H9 (cell line): Measurements from ENCODE around the gene WIZ. TPM values are rescaled to one million over a fixed set of nuclear protein-coding genes. Genes with fewer than 3 reads are reported as not detected.

Experiments used
- DNase-seq: peaks from one replicate; pipeline ENCODE4 v3.0.0-alpha.2; 2017
- H2AFZ ChIP-seq: one replicate; pipeline ENCODE4 v1.6.1; 2013; ENCODE audit warnings: mild to moderate bottlenecking, low read length, control low read depth, moderate library complexity
- H2AK5ac ChIP-seq: 2 replicates; pipeline ENCODE4 v1.6.1; 2013; ENCODE audit warnings: low read length, control low read depth, mixed read lengths; ENCODE audit not compliant: insufficient read length
- H2BK120ac ChIP-seq: one replicate; pipeline ENCODE4 v1.6.1; 2013; ENCODE audit warnings: low read depth, mild to moderate bottlenecking, low read length, control low read depth, inconsistent platforms; ENCODE audit not compliant: poor library complexity, severe bottlenecking
- H2BK12ac ChIP-seq: 2 replicates; pipeline ENCODE4 v1.6.1; 2013; ENCODE audit warnings: low read length, control low read depth, mixed read lengths, low read depth; ENCODE audit not compliant: insufficient read length
- H2BK15ac ChIP-seq: 2 replicates; pipeline ENCODE4 v1.6.1; 2013; ENCODE audit warnings: low read depth, low read length, control low read depth
- H2BK20ac ChIP-seq: one replicate; pipeline ENCODE4 v1.6.1; 2013; ENCODE audit warnings: low read depth, mild to moderate bottlenecking, low read length, control low read depth, inconsistent platforms; ENCODE audit not compliant: poor library complexity, severe bottlenecking
- H2BK5ac ChIP-seq: 2 replicates; pipeline ENCODE4 v1.6.1; 2013; ENCODE audit warnings: low read length, control low read depth, mixed read lengths; ENCODE audit not compliant: insufficient read length
- H3K14ac ChIP-seq: 2 replicates; pipeline ENCODE4 v1.6.1; 2013; ENCODE audit warnings: low read length, control low read depth; ENCODE audit not compliant: insufficient read depth
- H3K18ac ChIP-seq: 2 replicates; pipeline ENCODE4 v1.6.1; 2013; ENCODE audit warnings: low read depth, mild to moderate bottlenecking, mixed read lengths, low read length, control low read depth; ENCODE audit not compliant: insufficient read length
- H3K23ac ChIP-seq: 2 replicates; pipeline ENCODE4 v1.6.1; 2013; ENCODE audit warnings: low read length, control low read depth, mixed read lengths, low read depth; ENCODE audit not compliant: insufficient read length
- H3K23me2 ChIP-seq: 2 replicates; pipeline ENCODE4 v1.6.1; 2013; ENCODE audit warnings: low read depth, mild to moderate bottlenecking, mixed read lengths, low read length, control low read depth; ENCODE audit not compliant: insufficient read length, poor library complexity, severe bottlenecking
- H3K27ac ChIP-seq: 2 replicates; pipeline ENCODE4 v1.5.1; 2013; ENCODE audit warnings: low read length, control low read depth, mixed read lengths, low read depth; ENCODE audit not compliant: insufficient read length
- H3K27me3 ChIP-seq: 2 replicates; pipeline ENCODE4 v1.6.1; 2013; ENCODE audit warnings: low read length, control low read depth, inconsistent platforms; ENCODE audit not compliant: insufficient read depth
- H3K4ac ChIP-seq: 2 replicates; pipeline ENCODE4 v1.6.1; 2013; ENCODE audit warnings: low read depth, mild to moderate bottlenecking, control low read depth, inconsistent platforms, low read length, moderate library complexity
- H3K4me1 ChIP-seq: 2 replicates; pipeline ENCODE4 v1.6.1; 2013; ENCODE audit warnings: low read length, control low read depth, inconsistent platforms; ENCODE audit not compliant: insufficient read depth
- H3K4me2 ChIP-seq: 2 replicates; pipeline ENCODE4 v1.6.1; 2013; ENCODE audit warnings: low read length, control low read depth, mixed read lengths; ENCODE audit not compliant: insufficient read length, insufficient read depth
- H3K56ac ChIP-seq: 2 replicates; pipeline ENCODE4 v1.6.1; 2013; ENCODE audit warnings: low read depth, mild to moderate bottlenecking, mixed read lengths, low read length, control low read depth; ENCODE audit not compliant: insufficient read length
- H3K79me1 ChIP-seq: 2 replicates; pipeline ENCODE4 v1.6.1; 2013; ENCODE audit warnings: low read depth, mild to moderate bottlenecking, moderate library complexity, low read length, control low read depth, inconsistent platforms; ENCODE audit not compliant: insufficient read depth, poor library complexity, severe bottlenecking
- H3K79me2 ChIP-seq: 2 replicates; pipeline ENCODE4 v1.6.1; 2013; ENCODE audit warnings: low read length, control low read depth, inconsistent platforms; ENCODE audit not compliant: insufficient read depth
- H3K9ac ChIP-seq: 2 replicates; pipeline ENCODE4 v1.6.1; 2013; ENCODE audit warnings: low read length, control low read depth, mixed read lengths; ENCODE audit not compliant: insufficient read length; ENCODE audit errors: extremely low read depth
- H3K9me3 ChIP-seq: one replicate; pipeline ENCODE4 v1.6.1; 2013; ENCODE audit warnings: low read depth, low read length, inconsistent platforms; ENCODE audit not compliant: control insufficient read depth
- H3T11ph ChIP-seq: one replicate; pipeline ENCODE4 v1.6.1; 2013; ENCODE audit warnings: mild to moderate bottlenecking, low read length, control low read depth, inconsistent platforms
- H4K20me1 ChIP-seq: one replicate; pipeline ENCODE4 v1.6.1; 2013; ENCODE audit not compliant: control insufficient read depth, insufficient read length, insufficient read depth
- H4K5ac ChIP-seq: 2 replicates; pipeline ENCODE4 v1.6.1; 2013; ENCODE audit warnings: low read depth, mild to moderate bottlenecking, mixed read lengths, low read length, control low read depth; ENCODE audit not compliant: insufficient read length
- H4K8ac ChIP-seq: replicated peaks from 2 replicates; pipeline ENCODE4 v1.6.1; 2013; ENCODE audit warnings: low read length, control low read depth, mixed read lengths, low read depth; ENCODE audit not compliant: insufficient read length
- H4K91ac ChIP-seq: 2 replicates; pipeline ENCODE4 v1.6.1; 2013; ENCODE audit warnings: low read depth, mild to moderate bottlenecking, moderate library complexity, mixed read lengths, low read length, control low read depth; ENCODE audit not compliant: insufficient read length
- H3K27ac Mint-ChIP-seq, 3 experiments: 2 replicates in 2 of 3; 3 replicates in 1 of 3; pipeline ENCODE4 v1.8.0; 2020 to 2021; ENCODE audit warnings: mixed read lengths in 3 of 3, mild to moderate bottlenecking in 1 of 3, moderate library complexity in 1 of 3
- H3K27me3 Mint-ChIP-seq: 2 replicates; pipeline ENCODE4 v1.8.0; 2021; ENCODE audit warnings: low read depth, mild to moderate bottlenecking, moderate library complexity, mixed read lengths
- H3K36me3 Mint-ChIP-seq, 3 experiments: 2 replicates in 2 of 3; 3 replicates in 1 of 3; pipeline ENCODE4 v1.8.0; 2020 to 2021; ENCODE audit warnings: low read depth in 3 of 3, mixed read lengths in 3 of 3; ENCODE audit not compliant: insufficient read depth in 1 of 3
- H3K4me1 Mint-ChIP-seq, 2 experiments: 2 replicates each; pipeline ENCODE4 v1.8.0; 2020; ENCODE audit warnings: mixed read lengths in 2 of 2
- H3K4me3 Mint-ChIP-seq, 2 experiments: 2 replicates in 1 of 2; 3 replicates in 1 of 2; pipeline ENCODE4 v1.8.0; 2020 to 2021; ENCODE audit warnings: mild to moderate bottlenecking in 2 of 2, mixed read lengths in 2 of 2, moderate library complexity in 1 of 2
- H3K9me3 Mint-ChIP-seq, 2 experiments: 2 replicates in 1 of 2; 3 replicates in 1 of 2; pipeline ENCODE4 v1.8.0; 2020; ENCODE audit warnings: mild to moderate bottlenecking in 2 of 2, mixed read lengths in 2 of 2, moderate library complexity in 1 of 2
- WGBS: extraction: QIAGEN DNeasy Blood & Tissue Kit; methylation state at CpG from one replicate; pipeline ENCODE4 v1.1.7; 2013; ENCODE audit warnings: missing lambda C conversion rate, low lambda C conversion rate, mixed read lengths; ENCODE audit not compliant: insufficient read length; ENCODE audit errors: extremely low coverage; 5-methylcytosine and 5-hydroxymethylcytosine counted together
- total RNA-seq: library from RNA; stranded (reverse); gene quantifications from 2 replicates; pipeline ENCODE4 v1.2.1, GENCODE V29; 2021
- TF ChIP-seq, protein P1 (sequence below): fragments of 200-600 bp; sonication (generic); conservative IDR thresholded peaks from 3 replicates; pipeline ENCODE4 v1.8.0; 2021; ENCODE audit warnings: antibody characterized with exemption, mild to moderate bottlenecking

The WIZ gene
- total RNA-seq, 1 experiment from 2014 or later: 33.3 TPM

DNA sequence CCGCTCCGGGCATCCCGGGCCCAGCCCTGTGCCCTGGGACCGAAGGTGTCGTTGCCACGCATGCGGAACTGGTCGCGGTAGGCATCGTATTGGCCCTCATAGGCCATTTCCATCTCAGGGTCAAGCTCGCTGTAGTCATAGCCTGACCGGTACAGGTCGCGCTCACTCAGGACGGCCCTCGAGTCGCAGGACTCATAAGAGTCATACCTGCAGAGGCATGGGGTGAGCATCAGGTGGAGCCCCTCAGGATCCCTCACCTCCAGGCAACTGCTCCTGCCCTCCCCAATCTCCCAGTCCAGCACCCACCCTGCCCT lies 48.4 kb downstream of the WIZ start:
- H3K27ac Mint-ChIP-seq: no peak overlapping the region; a peak in 1 of 7 replicates
- H3K9me3 Mint-ChIP-seq: no peaks in the 10 kb centered on the region; a peak in 1 of 5 replicates
- Histone ChIP-seq H3K4ac (no peak overlapping the region), H2BK20ac (no peak overlapping the region), H3K27me3 (no peaks in the 10 kb centered on the region), H4K8ac (no peak overlapping the region), H2BK15ac (no peak overlapping the region), H3K79me1 (peaks cover 7% of the 10 kb centered on the region), H2BK120ac (no peak overlapping the region), H3K79me2 (peaks cover 30% of the 10 kb centered on the region), H3K9ac (no peak overlapping the region), H3K27ac (no peak overlapping the region), H4K91ac (no peak overlapping the region), H3K4me2 (no peak overlapping the region), H3T11ph (no peak overlapping the region), H3K9me3 (no peaks in the 10 kb centered on the region), H3K56ac (no peak overlapping the region), H2BK12ac (no peak overlapping the region), H3K4me1 (no peaks in the 10 kb centered on the region), H2AK5ac (no peak overlapping the region), H3K23ac (no peak overlapping the region), H4K20me1 (peaks cover 2% of the 10 kb centered on the region), H3K23me2 (no peaks in the 10 kb centered on the region), H4K5ac (no peak overlapping the region), H3K18ac (no peak overlapping the region), H2AFZ (no peak overlapping the region), H3K14ac (no peak overlapping the region), H2BK5ac (no peak overlapping the region)
- H3K36me3 Mint-ChIP-seq: peaks cover 39 to 67% (median 56%) of the 10 kb centered on the region in 3 experiments
- H3K4me3 Mint-ChIP-seq: no peak overlapping the region
- peaks cover 0 to 3% of the 10 kb centered on the region in 2 experiments; a peak in 1 of 4 replicates for H3K4me1 Mint-ChIP-seq
- no peaks in the 10 kb centered on the region for H3K27me3 Mint-ChIP-seq
- no peak for DNase-seq
- TF ChIP-seq, protein P1, sequence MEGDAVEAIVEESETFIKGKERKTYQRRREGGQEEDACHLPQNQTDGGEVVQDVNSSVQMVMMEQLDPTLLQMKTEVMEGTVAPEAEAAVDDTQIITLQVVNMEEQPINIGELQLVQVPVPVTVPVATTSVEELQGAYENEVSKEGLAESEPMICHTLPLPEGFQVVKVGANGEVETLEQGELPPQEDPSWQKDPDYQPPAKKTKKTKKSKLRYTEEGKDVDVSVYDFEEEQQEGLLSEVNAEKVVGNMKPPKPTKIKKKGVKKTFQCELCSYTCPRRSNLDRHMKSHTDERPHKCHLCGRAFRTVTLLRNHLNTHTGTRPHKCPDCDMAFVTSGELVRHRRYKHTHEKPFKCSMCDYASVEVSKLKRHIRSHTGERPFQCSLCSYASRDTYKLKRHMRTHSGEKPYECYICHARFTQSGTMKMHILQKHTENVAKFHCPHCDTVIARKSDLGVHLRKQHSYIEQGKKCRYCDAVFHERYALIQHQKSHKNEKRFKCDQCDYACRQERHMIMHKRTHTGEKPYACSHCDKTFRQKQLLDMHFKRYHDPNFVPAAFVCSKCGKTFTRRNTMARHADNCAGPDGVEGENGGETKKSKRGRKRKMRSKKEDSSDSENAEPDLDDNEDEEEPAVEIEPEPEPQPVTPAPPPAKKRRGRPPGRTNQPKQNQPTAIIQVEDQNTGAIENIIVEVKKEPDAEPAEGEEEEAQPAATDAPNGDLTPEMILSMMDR: no peak
- no CpG with 5 or more reads among the region's 17 CpGs for WGBS
